Type B pancreatic cell (in vitro differentiated cells): ENCODE data around the gene HABP4. TPM values are rescaled to one million over a fixed set of nuclear protein-coding genes. Genes with fewer than 3 reads are reported as not detected.

Source experiments
- DNase-seq: peaks from one replicate; pipeline ENCODE4 v3.0.0; 2021; ENCODE audit warnings: mixed read lengths; ENCODE audit not compliant: unreplicated experiment; ENCODE audit errors: extremely low spot score
- H3K27ac Mint-ChIP-seq: 2 replicates; pipeline ENCODE4 v1.8.0; 2021; ENCODE audit warnings: mild to moderate bottlenecking, mixed read lengths
- H3K27me3 Mint-ChIP-seq: 2 replicates; pipeline ENCODE4 v1.8.0; 2021; ENCODE audit warnings: mixed read lengths
- H3K36me3 Mint-ChIP-seq: 2 replicates; pipeline ENCODE4 v1.8.0; 2021; ENCODE audit warnings: mixed read lengths
- H3K4me1 Mint-ChIP-seq: one replicate; pipeline ENCODE4 v1.8.0; 2021; ENCODE audit warnings: mixed read lengths; ENCODE audit not compliant: unreplicated experiment
- H3K4me3 Mint-ChIP-seq: 2 replicates; pipeline ENCODE4 v1.8.0; 2021; ENCODE audit warnings: mild to moderate bottlenecking, mixed read lengths
- H3K9me3 Mint-ChIP-seq: 2 replicates; pipeline ENCODE4 v1.8.0; 2021; ENCODE audit warnings: mixed read lengths
- CTCF ChIP-seq: fragments of 200-600 bp; sonication (generic); conservative IDR thresholded peaks from 2 replicates; pipeline ENCODE4 v1.5.0; 2021; ENCODE audit warnings: antibody characterized with exemption, mild to moderate bottlenecking
- total RNA-seq: library from RNA; stranded (reverse); gene quantifications from 2 replicates; pipeline ENCODE4 v1.2.1, GENCODE V29; 2021; ENCODE audit warnings: low replicate concordance

The HABP4 gene
- total RNA-seq, 1 donor from 2014 or later, result 19.4 TPM

- H3K4me3 Mint-ChIP-seq, result no peak overlapping the region
- H3K9me3 Mint-ChIP-seq, result no peaks in the 10 kb centered on the region
- no peak overlapping the region for H3K27ac Mint-ChIP-seq
- no peaks in the 10 kb centered on the region for H3K27me3 Mint-ChIP-seq
- peaks cover 7% of the 10 kb centered on the region for H3K4me1 Mint-ChIP-seq
- DNase-seq, result no peak
- peaks cover 12% of the 10 kb centered on the region for H3K36me3 Mint-ChIP-seq
- no peak for TF ChIP-seq CTCF
These were observed 11.4 kb downstream of the HABP4 start for GRCh38 chr9:96461336-96461735.

GRCh38 chr9:96462541-96462940 lies 12.6 kb downstream of the HABP4 start:
- no peak overlapping the region for H3K27ac Mint-ChIP-seq
- peaks cover 15% of the 10 kb centered on the region for H3K36me3 Mint-ChIP-seq
- H3K9me3 Mint-ChIP-seq, result no peaks in the 10 kb centered on the region
- no peak for TF ChIP-seq CTCF
- no peak for DNase-seq
- H3K4me1 Mint-ChIP-seq, result peaks cover 7% of the 10 kb centered on the region
- H3K4me3 Mint-ChIP-seq, result no peak overlapping the region
- H3K27me3 Mint-ChIP-seq, result no peaks in the 10 kb centered on the region

GRCh38 chr9:96464426-96464825 lies 14.5 kb downstream of the HABP4 start:
- Mint-ChIP-seq H3K4me1 (peaks cover 7% of the 10 kb centered on the region), H3K36me3 (peaks cover 7% of the 10 kb centered on the region), H3K27me3 (no peaks in the 10 kb centered on the region), H3K27ac (no peak overlapping the region), H3K9me3 (no peaks in the 10 kb centered on the region), H3K4me3 (no peak overlapping the region)
- no peak for DNase-seq
- no peak for TF ChIP-seq CTCF

- no peak for TF ChIP-seq CTCF
- Mint-ChIP-seq H3K36me3 (peaks cover 7% of the 10 kb centered on the region), H3K27me3 (no peaks in the 10 kb centered on the region), H3K4me1 (peaks cover 7% of the 10 kb centered on the region), H3K27ac (no peak overlapping the region), H3K9me3 (no peaks in the 10 kb centered on the region), H3K4me3 (no peak overlapping the region)
- DNase-seq, result no peak
These were observed 17.8 kb downstream of the HABP4 start for GRCh38 chr9:96467784-96468183.

GRCh38 chr9:96476013-96476412 lies 26.0 kb downstream of the HABP4 start:
- H3K4me1 Mint-ChIP-seq, result no peaks in the 10 kb centered on the region
- no peaks in the 10 kb centered on the region for H3K27me3 Mint-ChIP-seq
- no peak overlapping the region for H3K27ac Mint-ChIP-seq
- no peak for DNase-seq
- peaks cover 12% of the 10 kb centered on the region for H3K36me3 Mint-ChIP-seq
- H3K9me3 Mint-ChIP-seq, result no peaks in the 10 kb centered on the region
- no peak for TF ChIP-seq CTCF
- no peak overlapping the region for H3K4me3 Mint-ChIP-seq

- Mint-ChIP-seq H3K4me1 (no peaks in the 10 kb centered on the region), H3K27ac (no peak overlapping the region), H3K27me3 (no peaks in the 10 kb centered on the region), H3K9me3 (no peaks in the 10 kb centered on the region), H3K4me3 (no peak overlapping the region), H3K36me3 (peaks cover 9% of the 10 kb centered on the region)
- no peak for DNase-seq
- TF ChIP-seq CTCF, result no peak
These were observed 26.6 kb downstream of the HABP4 start for GRCh38 chr9:96476591-96476990.
